ENCODE results near the gene CNOT9.

Gene CNOT9

GRCh38 chr2:218605432-218605831 is 36.8 kb downstream of the CNOT9 start:
- no peaks in the 10 kb centered on the region for H3K9me2 ChIP-seq (replicated peaks; ENCODE audit: low read depth, low read length)
- no peaks in the 10 kb centered on the region for H3K27me3 ChIP-seq (ENCODE audit: insufficient read depth, low read length, poor library complexity, severe bottlenecking)
- H3K9me3 ChIP-seq (ENCODE audit: insufficient read depth, low read depth, low read length), result no peaks in the 10 kb centered on the region
- no peaks in the 10 kb centered on the region for H3K4me1 ChIP-seq (ENCODE audit: insufficient read depth, low read length, poor library complexity, severe bottlenecking)
- no peak overlapping the region for H3K4me3 ChIP-seq (ENCODE audit: low read length, poor library complexity, severe bottlenecking)
- H3K9ac ChIP-seq (ENCODE audit: low read depth, low read length, poor library complexity, severe bottlenecking), result no peak overlapping the region
- no peaks in the 10 kb centered on the region for H3F3A ChIP-seq (ENCODE audit: low read depth)
- H3K79me2 ChIP-seq (ENCODE audit: insufficient read depth, low read length), result no peaks in the 10 kb centered on the region
- H3K36me3 ChIP-seq (ENCODE audit: insufficient read depth, low read length), result no peaks in the 10 kb centered on the region
- no peak overlapping the region for H3K4me2 ChIP-seq (ENCODE audit: low read depth, low read length, poor library complexity, severe bottlenecking)
- H4K20me1 ChIP-seq (ENCODE audit: insufficient read depth, low read length, poor library complexity, severe bottlenecking), result no peaks in the 10 kb centered on the region
- TF ChIP-seq EZH2phosphoT487 (IDR thresholded peaks at IDR 0.05; ENCODE audit: borderline replicate concordance), result no peak
- no peak for TF ChIP-seq CTCF (conservative IDR thresholded peaks at IDR 0.05; ENCODE audit: low read length)
- H2AFZ ChIP-seq (ENCODE audit: low read length), result no peak overlapping the region

- Histone ChIP-seq H3K4me1 (ENCODE audit: insufficient read depth, low read length, poor library complexity, severe bottlenecking) (no peaks in the 10 kb centered on the region), H4K20me1 (ENCODE audit: insufficient read depth, low read length, poor library complexity, severe bottlenecking) (no peaks in the 10 kb centered on the region), H3K36me3 (ENCODE audit: insufficient read depth, low read length) (no peaks in the 10 kb centered on the region), H3K4me3 (ENCODE audit: low read length, poor library complexity, severe bottlenecking) (no peak within 1 kb of the TSS), H3K4me2 (ENCODE audit: low read depth, low read length, poor library complexity, severe bottlenecking) (no peak within 1 kb of the TSS), H3K9me2 (replicated peaks; ENCODE audit: low read depth, low read length) (no peaks in the 10 kb centered on the region), H3K9me3 (ENCODE audit: insufficient read depth, low read depth, low read length) (no peaks in the 10 kb centered on the region), H3K27me3 (ENCODE audit: insufficient read depth, low read length, poor library complexity, severe bottlenecking) (no peaks in the 10 kb centered on the region), H3K9ac (ENCODE audit: low read depth, low read length, poor library complexity, severe bottlenecking) (no peak within 1 kb of the TSS), H3K79me2 (ENCODE audit: insufficient read depth, low read length) (no peaks in the 10 kb centered on the region), H2AFZ (ENCODE audit: low read length) (no peak within 1 kb of the TSS), H3F3A (ENCODE audit: low read depth) (no peaks in the 10 kb centered on the region)
- TF ChIP-seq EZH2phosphoT487 (IDR thresholded peaks at IDR 0.05; ENCODE audit: borderline replicate concordance) (no peak), CTCF (conservative IDR thresholded peaks at IDR 0.05; ENCODE audit: low read length) (no peak)
Observed at GRCh38 chr2:218607436-218608115, 38.9 kb downstream of the CNOT9 start, which contains the start of gene PLCD4. TSS of gene PLCD4 (plus strand) at chr2:218607899. CDS start at chr2:218615740, 7,841 bp downstream.

DNA sequence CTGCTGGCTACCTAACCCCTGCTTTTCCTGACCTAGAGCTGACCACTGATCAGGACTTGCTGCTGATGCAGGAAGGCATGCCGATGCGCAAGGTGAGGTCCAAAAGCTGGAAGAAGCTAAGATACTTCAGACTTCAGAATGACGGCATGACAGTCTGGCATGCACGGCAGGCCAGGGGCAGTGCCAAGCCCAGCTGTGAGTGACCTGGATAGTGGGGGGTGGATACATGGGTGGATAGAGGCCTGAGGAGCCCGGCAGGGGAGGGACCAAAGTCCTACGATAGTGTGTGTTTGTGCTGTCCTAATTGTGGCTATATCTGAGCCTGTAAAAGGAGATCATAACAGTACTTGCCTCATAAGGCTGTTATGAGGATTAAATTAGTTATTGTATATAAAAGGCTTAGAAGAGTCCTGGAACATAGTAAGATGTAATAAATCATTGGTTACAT is 47.3 kb downstream of the CNOT9 start:
- Histone ChIP-seq H2AFZ (ENCODE audit: low read length) (no peak overlapping the region), H3K79me2 (ENCODE audit: insufficient read depth, low read length) (no peaks in the 10 kb centered on the region), H3K4me2 (ENCODE audit: low read depth, low read length, poor library complexity, severe bottlenecking) (no peak overlapping the region), H4K20me1 (ENCODE audit: insufficient read depth, low read length, poor library complexity, severe bottlenecking) (no peaks in the 10 kb centered on the region), H3K36me3 (ENCODE audit: insufficient read depth, low read length) (no peaks in the 10 kb centered on the region), H3K9ac (ENCODE audit: low read depth, low read length, poor library complexity, severe bottlenecking) (no peak overlapping the region), H3K4me3 (ENCODE audit: low read length, poor library complexity, severe bottlenecking) (no peak overlapping the region), H3K9me3 (ENCODE audit: insufficient read depth, low read depth, low read length) (no peaks in the 10 kb centered on the region), H3K4me1 (ENCODE audit: insufficient read depth, low read length, poor library complexity, severe bottlenecking) (no peaks in the 10 kb centered on the region), H3K27me3 (ENCODE audit: insufficient read depth, low read length, poor library complexity, severe bottlenecking) (no peaks in the 10 kb centered on the region), H3K9me2 (replicated peaks; ENCODE audit: low read depth, low read length) (no peaks in the 10 kb centered on the region), H3F3A (ENCODE audit: low read depth) (no peaks in the 10 kb centered on the region)
- TF ChIP-seq CTCF (conservative IDR thresholded peaks at IDR 0.05; ENCODE audit: low read length), result no peak
- TF ChIP-seq EZH2phosphoT487 (IDR thresholded peaks at IDR 0.05; ENCODE audit: borderline replicate concordance), result no peak

All from Loucy (cell line).